Measurements from ENCODE around the gene CTSZ.
A peak's percentile ranks its signal among the peaks of the same experiment; 100 is the strongest.

Gene CTSZ

GRCh38 chr20:59032713-59033059, 25.6 kb upstream of the CTSZ start:
- DNase-seq (ENCODE audit: extremely low spot score, insufficient read length, low read depth) (no peak), FAIRE-seq (no peak)

GRCh38 chr20:59032023-59032712, 25.1 kb upstream of the CTSZ start, which contains the start of gene ATP5F1E:
ATP5F1E (minus strand) TSS chr20:59032335; CDS start chr20:59032251, 84 bp downstream.
- peak; percentile 76 for FAIRE-seq

GRCh38 chr20:59031564-59032022, 24.5 kb upstream of the CTSZ start:
- FAIRE-seq (no peak), DNase-seq (ENCODE audit: extremely low spot score, insufficient read length, low read depth) (no peak)

More at GRCh38 chr20:59032023-59032712, 25.1 kb upstream of the CTSZ start, which contains the start of gene ATP5F1E:
- DNase-seq (ENCODE audit: extremely low spot score, insufficient read length, low read depth) = peak; percentile 88

GRCh38 chr20:59030911-59031563, 24.0 kb upstream of the CTSZ start:
- FAIRE-seq = peak; percentile 53
- DNase-seq (ENCODE audit: extremely low spot score, insufficient read length, low read depth) = no peak

GRCh38 chr20:59028812-59029211, 21.8 kb upstream of the CTSZ start:
- FAIRE-seq (no peak), DNase-seq (ENCODE audit: extremely low spot score, insufficient read length, low read depth) (no peak)

- DNase-seq (ENCODE audit: extremely low spot score, insufficient read length, low read depth) (no peak), FAIRE-seq (no peak)
Observed at GRCh38 chr20:59027741-59028320, 20.8 kb upstream of the CTSZ start.

GRCh38 chr20:59026904-59027740, 20.1 kb upstream of the CTSZ start:
- FAIRE-seq = no peak

GRCh38 chr20:59025511-59025910, 18.5 kb upstream of the CTSZ start:
- FAIRE-seq (no peak), DNase-seq (ENCODE audit: extremely low spot score, insufficient read length, low read depth) (no peak)

More at GRCh38 chr20:59026904-59027740, 20.1 kb upstream of the CTSZ start:
- DNase-seq (ENCODE audit: extremely low spot score, insufficient read length, low read depth) = no peak

GRCh38 chr20:59025086-59025485, 18.0 kb upstream of the CTSZ start:
- DNase-seq (ENCODE audit: extremely low spot score, insufficient read length, low read depth) (no peak), FAIRE-seq (no peak)

- no peak for DNase-seq (ENCODE audit: extremely low spot score, insufficient read length, low read depth)
- FAIRE-seq = no peak
Observed at GRCh38 chr20:59024111-59024530, 17.1 kb upstream of the CTSZ start.

GRCh38 chr20:59023616-59024015, 16.6 kb upstream of the CTSZ start:
- no peak for DNase-seq (ENCODE audit: extremely low spot score, insufficient read length, low read depth)

GRCh38 chr20:59022754-59023153, 15.7 kb upstream of the CTSZ start:
- FAIRE-seq (no peak), DNase-seq (ENCODE audit: extremely low spot score, insufficient read length, low read depth) (no peak)

More at GRCh38 chr20:59023616-59024015, 16.6 kb upstream of the CTSZ start:
- FAIRE-seq = no peak

GRCh38 chr20:59020938-59021551, 14.0 kb upstream of the CTSZ start:
- no peak for FAIRE-seq
- no peak for DNase-seq (ENCODE audit: extremely low spot score, insufficient read length, low read depth)

- FAIRE-seq = no peak
- DNase-seq (ENCODE audit: extremely low spot score, insufficient read length, low read depth) = no peak
Observed at GRCh38 chr20:59019217-59019616, 12.2 kb upstream of the CTSZ start, which contains the start of gene TUBB1. TUBB1 (plus strand) TSS chr20:59019429; CDS start chr20:59019523, 94 bp downstream.

- FAIRE-seq (no peak), DNase-seq (ENCODE audit: extremely low spot score, insufficient read length, low read depth) (no peak)
Observed at GRCh38 chr20:59018817-59019216, 11.8 kb upstream of the CTSZ start.

- DNase-seq (ENCODE audit: extremely low spot score, insufficient read length, low read depth) (no peak), FAIRE-seq (no peak)
Observed at GRCh38 chr20:59017493-59018231, 10.6 kb upstream of the CTSZ start.

GRCh38 chr20:59016795-59017492, 9.9 kb upstream of the CTSZ start:
- no peak for FAIRE-seq
- no peak for DNase-seq (ENCODE audit: extremely low spot score, insufficient read length, low read depth)
